Stimulated activated memory B cell treated with anti-CD40 and anti-IgM and Interleukin-4, amounts not matched to agents 10 μg/mL and 1 μg/mL and 100 μg/mL, for 72 hours (primary cell): ENCODE measurements around the gene DMC1.
"Not testable (repeated sequence)": the region's sequence is repeated elsewhere in the genome, so short reads cannot be mapped to it uniquely, and the experiment has no call there.

Experiments used
- ATAC-seq: fragments of 150-1000 bp; cut with Tn5 transposase; 2 replicates; pipeline ENCODE4 v1.10.0; 2021
- H3K27ac Mint-ChIP-seq: one replicate; pipeline ENCODE4 v1.8.0; 2022; ENCODE audit warnings: mild to moderate bottlenecking, mixed read lengths
- H3K27me3 Mint-ChIP-seq: one replicate; pipeline ENCODE4 v1.8.0; 2022; ENCODE audit warnings: mixed read lengths
- H3K36me3 Mint-ChIP-seq: one replicate; pipeline ENCODE4 v1.8.0; 2022; ENCODE audit warnings: mixed read lengths
- H3K4me1 Mint-ChIP-seq: one replicate; pipeline ENCODE4 v1.8.0; 2022; ENCODE audit warnings: mixed read lengths
- H3K4me3 Mint-ChIP-seq: one replicate; pipeline ENCODE4 v1.8.0; 2022; ENCODE audit warnings: mild to moderate bottlenecking, moderate library complexity, mixed read lengths
- H3K9me3 Mint-ChIP-seq: one replicate; pipeline ENCODE4 v1.8.0; 2022; ENCODE audit warnings: mixed read lengths

DMC1 gene

GRCh38 chr22:38582923-38583322 lies 12.9 kb upstream of the DMC1 start:
- H3K36me3 Mint-ChIP-seq, ATAC-seq, H3K4me3 Mint-ChIP-seq, H3K4me1 Mint-ChIP-seq, H3K27ac Mint-ChIP-seq, H3K9me3 Mint-ChIP-seq: not testable (repeated sequence)
- H3K27me3 Mint-ChIP-seq, result peaks cover 30% of the 10 kb centered on the region

- H3K36me3 Mint-ChIP-seq, result no peaks in the 10 kb centered on the region
- peaks cover 30% of the 10 kb centered on the region for H3K27me3 Mint-ChIP-seq
- H3K9me3 Mint-ChIP-seq, result no peaks in the 10 kb centered on the region
- H3K4me3 Mint-ChIP-seq, result no peak overlapping the region
- no peaks in the 10 kb centered on the region for H3K4me1 Mint-ChIP-seq
- no peak for ATAC-seq
- H3K27ac Mint-ChIP-seq, result no peak overlapping the region
These were observed 8.5 kb upstream of the DMC1 start for GRCh38 chr22:38578505-38578904.

- no peak overlapping the region for H3K4me3 Mint-ChIP-seq
- H3K36me3 Mint-ChIP-seq, result no peaks in the 10 kb centered on the region
- H3K27me3 Mint-ChIP-seq, result no peaks in the 10 kb centered on the region
- H3K4me1 Mint-ChIP-seq, result peaks cover 17% of the 10 kb centered on the region
- H3K27ac Mint-ChIP-seq, result no peak overlapping the region
- ATAC-seq, result no peak
- H3K9me3 Mint-ChIP-seq, result no peaks in the 10 kb centered on the region
These were observed 2.1 kb upstream of the DMC1 start for GRCh38 chr22:38572065-38572464.

GRCh38 chr22:38570779-38571364 lies 889 bp upstream of the DMC1 start:
- H3K9me3 Mint-ChIP-seq, result no peaks in the 10 kb centered on the region
- peak overlapping the region; percentile 90 for H3K4me3 Mint-ChIP-seq
- peaks cover 17% of the 10 kb centered on the region for H3K4me1 Mint-ChIP-seq
- peak overlapping the region; percentile 77 for H3K27ac Mint-ChIP-seq
- no peaks in the 10 kb centered on the region for H3K27me3 Mint-ChIP-seq
- peak; percentile 7 for ATAC-seq
- no peaks in the 10 kb centered on the region for H3K36me3 Mint-ChIP-seq

- Mint-ChIP-seq H3K4me1 (peaks cover 17% of the 10 kb centered on the region), H3K27ac (peak overlapping the region; percentile 77), H3K9me3 (no peaks in the 10 kb centered on the region), H3K4me3 (peak overlapping the region; percentile 90), H3K27me3 (no peaks in the 10 kb centered on the region), H3K36me3 (no peaks in the 10 kb centered on the region)
- ATAC-seq, result peak; percentile 1
These were observed 607 bp downstream of the DMC1 start for GRCh38 chr22:38569181-38569971.

GRCh38 chr22:38567531-38568285 lies 2.3 kb downstream of the DMC1 start:
- H3K4me3 Mint-ChIP-seq, result no peak overlapping the region
- H3K27me3 Mint-ChIP-seq, result no peaks in the 10 kb centered on the region
- no peak overlapping the region for H3K27ac Mint-ChIP-seq
- no peak for ATAC-seq
- H3K9me3 Mint-ChIP-seq, result no peaks in the 10 kb centered on the region
- H3K4me1 Mint-ChIP-seq, result peaks cover 17% of the 10 kb centered on the region
- H3K36me3 Mint-ChIP-seq, result no peaks in the 10 kb centered on the region

- H3K27ac Mint-ChIP-seq, result no peak overlapping the region
- H3K4me1 Mint-ChIP-seq, result peaks cover 17% of the 10 kb centered on the region
- no peaks in the 10 kb centered on the region for H3K27me3 Mint-ChIP-seq
- H3K4me3 Mint-ChIP-seq, result no peak overlapping the region
- H3K9me3 Mint-ChIP-seq, result no peaks in the 10 kb centered on the region
- H3K36me3 Mint-ChIP-seq, result no peaks in the 10 kb centered on the region
- no peak for ATAC-seq
These were observed 3.1 kb downstream of the DMC1 start for GRCh38 chr22:38566726-38567504.

- no peak for ATAC-seq
- H3K4me1 Mint-ChIP-seq, result peaks cover 5% of the 10 kb centered on the region
- H3K36me3 Mint-ChIP-seq, result no peaks in the 10 kb centered on the region
- H3K9me3 Mint-ChIP-seq, result no peaks in the 10 kb centered on the region
- H3K27ac Mint-ChIP-seq, result no peak overlapping the region
- H3K4me3 Mint-ChIP-seq, result no peak overlapping the region
- no peaks in the 10 kb centered on the region for H3K27me3 Mint-ChIP-seq
These were observed 4.5 kb downstream of the DMC1 start for GRCh38 chr22:38565441-38565840.

- peaks cover under 1% of the 10 kb centered on the region for H3K4me1 Mint-ChIP-seq
- H3K36me3 Mint-ChIP-seq, result no peaks in the 10 kb centered on the region
- ATAC-seq, result no peak
- no peak overlapping the region for H3K4me3 Mint-ChIP-seq
- no peaks in the 10 kb centered on the region for H3K9me3 Mint-ChIP-seq
- H3K27me3 Mint-ChIP-seq, result no peaks in the 10 kb centered on the region
- no peak overlapping the region for H3K27ac Mint-ChIP-seq
These were observed 5.3 kb downstream of the DMC1 start for GRCh38 chr22:38564669-38565068.

- no peaks in the 10 kb centered on the region for H3K27me3 Mint-ChIP-seq
- no peak overlapping the region for H3K27ac Mint-ChIP-seq
- peaks cover 5% of the 10 kb centered on the region for H3K4me1 Mint-ChIP-seq
- H3K36me3 Mint-ChIP-seq, result no peaks in the 10 kb centered on the region
- H3K4me3 Mint-ChIP-seq, result no peak overlapping the region
- ATAC-seq, result no peak
- H3K9me3 Mint-ChIP-seq, result no peaks in the 10 kb centered on the region
These were observed 15.7 kb downstream of the DMC1 start for GRCh38 chr22:38554281-38554680.

- H3K36me3 Mint-ChIP-seq, result no peaks in the 10 kb centered on the region
- no peak overlapping the region for H3K4me3 Mint-ChIP-seq
- peaks cover 1% of the 10 kb centered on the region for H3K9me3 Mint-ChIP-seq
- no peak for ATAC-seq
- peaks cover 18% of the 10 kb centered on the region for H3K4me1 Mint-ChIP-seq
- H3K27ac Mint-ChIP-seq, result no peak overlapping the region
- H3K27me3 Mint-ChIP-seq, result no peaks in the 10 kb centered on the region
These were observed 20.7 kb downstream of the DMC1 start for GRCh38 chr22:38549101-38549894.

GRCh38 chr22:38540701-38541100 lies 29.3 kb downstream of the DMC1 start:
- H3K4me3 Mint-ChIP-seq, result no peak overlapping the region
- no peaks in the 10 kb centered on the region for H3K27me3 Mint-ChIP-seq
- peaks cover 6% of the 10 kb centered on the region for H3K36me3 Mint-ChIP-seq
- ATAC-seq, result no peak
- peaks cover 17% of the 10 kb centered on the region for H3K9me3 Mint-ChIP-seq
- H3K27ac Mint-ChIP-seq, result no peak overlapping the region
- H3K4me1 Mint-ChIP-seq, result peaks cover 8% of the 10 kb centered on the region

- peaks cover 3% of the 10 kb centered on the region for H3K9me3 Mint-ChIP-seq
- H3K4me1 Mint-ChIP-seq, result peaks cover 7% of the 10 kb centered on the region
- ATAC-seq, result peak; percentile 51
- H3K27me3 Mint-ChIP-seq, result no peaks in the 10 kb centered on the region
- peak overlapping the region; percentile 27 for H3K4me3 Mint-ChIP-seq
- peak overlapping the region; percentile 73 for H3K27ac Mint-ChIP-seq
- H3K36me3 Mint-ChIP-seq, result peaks cover 5% of the 10 kb centered on the region
These were observed 38.6 kb downstream of the DMC1 start for GRCh38 chr22:38531251-38531938.

GRCh38 chr22:38524429-38524828 lies 45.6 kb downstream of the DMC1 start:
- Mint-ChIP-seq H3K27ac (no peak overlapping the region), H3K9me3 (peaks cover 3% of the 10 kb centered on the region), H3K27me3 (no peaks in the 10 kb centered on the region), H3K4me3 (no peak overlapping the region), H3K36me3 (peaks cover 4% of the 10 kb centered on the region), H3K4me1 (peaks cover 6% of the 10 kb centered on the region)
- ATAC-seq, result no peak
